ENCODE measurements around the gene SLC16A2.

SLC16A2 gene

DNA sequence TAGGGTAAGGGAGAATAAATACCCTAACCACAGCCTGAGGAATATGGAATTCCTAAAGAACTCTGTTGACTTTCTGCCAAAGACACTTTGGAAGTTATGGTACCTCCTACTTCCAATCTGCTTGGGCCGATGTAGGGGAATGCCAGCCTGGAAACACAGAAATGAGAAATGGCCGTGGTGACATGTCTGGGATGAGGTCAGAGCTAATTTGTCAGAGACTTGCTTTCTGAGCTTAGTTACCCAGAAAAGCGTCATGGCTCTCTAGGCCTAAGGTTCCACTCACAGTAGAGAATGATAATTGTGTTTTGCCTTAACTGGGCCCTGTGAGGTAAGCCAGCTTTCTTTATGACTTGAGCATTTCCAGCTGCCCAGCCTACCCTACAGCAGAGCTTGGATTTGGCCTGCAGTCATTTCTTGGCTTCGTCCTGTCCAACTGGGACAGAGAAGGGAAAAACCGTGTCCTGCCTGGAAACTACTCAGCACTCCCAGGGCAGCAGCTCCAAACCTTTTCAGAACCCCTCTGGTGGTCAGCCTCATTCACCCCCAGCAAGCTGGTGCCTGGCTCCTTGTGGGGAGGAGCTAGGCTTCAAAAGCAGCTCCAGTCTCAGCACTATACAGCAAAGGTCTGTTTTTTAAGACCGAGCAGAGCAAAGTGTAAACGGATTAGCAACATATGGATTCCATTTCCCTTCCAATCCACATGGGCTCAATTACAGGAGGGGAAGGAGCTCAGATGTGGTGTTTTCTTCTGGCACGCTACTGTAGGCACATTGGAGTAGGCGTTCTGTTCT, 100.9 kb downstream of the SLC16A2 start:
- Histone ChIP-seq H3K4me3 (ENCODE audit: extremely low read depth, insufficient read depth, low read length, poor library complexity, severe bottlenecking) (no peak overlapping the region), H3K9me3 (ENCODE audit: control insufficient read depth, low read length) (no peaks in the 10 kb centered on the region), H3K27ac (ENCODE audit: low read depth, low read length, severe bottlenecking) (no peak overlapping the region), H3K4me1 (ENCODE audit: control insufficient read depth, insufficient read depth, low read length, poor library complexity, severe bottlenecking) (no peaks in the 10 kb centered on the region), H3K36me3 (ENCODE audit: control insufficient read depth, insufficient read depth, low read length) (no peaks in the 10 kb centered on the region)
- 100% methylated on average over 2 of the region's 9 CpGs; no CpG with 5 or more reads in 1 of the 2 experiments for WGBS, 2 experiments (ENCODE audit: insufficient coverage in 2 of 2)

DNA sequence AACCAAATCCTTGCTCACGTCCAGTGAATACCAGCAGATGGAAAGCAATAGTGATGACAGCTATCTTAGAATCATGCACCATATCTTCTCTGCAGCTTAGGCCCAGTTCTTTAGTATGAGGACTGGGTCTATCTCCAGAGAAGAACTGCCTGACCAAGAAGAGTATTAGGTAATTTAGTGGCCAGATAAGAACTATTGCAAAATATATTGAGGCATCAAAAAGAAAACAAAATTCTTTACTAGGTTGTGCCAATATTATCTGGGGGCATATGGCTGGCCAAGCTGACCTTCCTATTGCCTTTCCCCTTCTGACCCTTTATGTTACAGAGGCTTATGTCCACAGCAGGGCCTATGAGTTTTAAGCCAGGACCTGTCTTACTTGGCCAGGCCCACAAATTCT, 101.9 kb downstream of the SLC16A2 start:
- Histone ChIP-seq H3K4me1 (ENCODE audit: control insufficient read depth, insufficient read depth, low read length, poor library complexity, severe bottlenecking) (no peaks in the 10 kb centered on the region), H3K27ac (ENCODE audit: low read depth, low read length, severe bottlenecking) (no peak overlapping the region), H3K4me3 (ENCODE audit: extremely low read depth, insufficient read depth, low read length, poor library complexity, severe bottlenecking) (no peak overlapping the region), H3K9me3 (ENCODE audit: control insufficient read depth, low read length) (no peaks in the 10 kb centered on the region), H3K36me3 (ENCODE audit: control insufficient read depth, insufficient read depth, low read length) (no peaks in the 10 kb centered on the region)
- no CpG with 5 or more reads among the region's 1 CpG for WGBS, 2 experiments (ENCODE audit: insufficient coverage in 2 of 2)

DNA sequence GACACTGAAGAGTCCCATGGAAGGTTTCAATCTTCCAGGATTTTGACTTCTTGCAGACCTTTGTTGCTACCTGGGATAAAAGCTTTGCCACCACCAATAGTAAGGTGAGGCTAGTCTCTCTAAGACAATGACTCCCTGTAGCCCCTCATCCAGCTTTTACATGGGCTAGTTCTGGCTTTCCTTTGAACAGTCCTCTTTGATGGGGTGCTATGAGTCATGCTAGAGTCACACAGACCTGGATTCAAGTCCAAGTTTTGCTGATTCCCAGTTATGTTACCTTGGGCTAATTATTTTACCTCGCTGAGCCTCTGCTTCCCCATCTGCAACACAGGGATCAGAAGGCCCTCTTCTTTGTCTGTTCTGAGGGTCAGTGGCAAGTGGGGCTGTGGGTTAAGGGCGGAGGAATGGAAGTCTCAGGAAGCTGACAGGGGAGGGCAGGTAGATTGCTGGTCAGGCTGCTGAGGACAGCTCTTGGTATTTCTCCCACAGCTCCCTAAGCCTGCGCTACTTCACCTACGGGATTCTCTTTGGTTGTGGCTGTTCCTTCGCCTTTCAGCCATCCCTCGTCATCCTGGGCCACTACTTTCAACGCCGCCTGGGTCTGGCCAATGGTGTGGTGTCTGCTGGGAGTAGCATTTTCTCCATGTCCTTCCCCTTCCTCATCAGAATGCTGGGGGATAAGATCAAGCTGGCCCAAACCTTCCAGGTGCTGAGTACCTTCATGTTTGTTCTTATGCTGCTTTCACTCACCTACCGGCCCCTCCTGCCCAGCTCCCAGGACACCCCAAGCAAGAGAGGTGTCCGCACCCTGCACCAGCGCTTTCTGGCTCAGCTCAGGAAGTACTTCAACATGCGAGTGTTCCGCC, 102.8 kb downstream of the SLC16A2 start:
- no peaks in the 10 kb centered on the region for H3K36me3 ChIP-seq (ENCODE audit: control insufficient read depth, insufficient read depth, low read length)
- 93% methylated on average over 3 to 5 of the region's 13 CpGs for WGBS, 2 experiments (ENCODE audit: insufficient coverage in 2 of 2)
- H3K27ac ChIP-seq (ENCODE audit: low read depth, low read length, severe bottlenecking) = no peak overlapping the region
- no peaks in the 10 kb centered on the region for H3K9me3 ChIP-seq (ENCODE audit: control insufficient read depth, low read length)
- H3K4me3 ChIP-seq (ENCODE audit: extremely low read depth, insufficient read depth, low read length, poor library complexity, severe bottlenecking) = no peak overlapping the region
- H3K4me1 ChIP-seq (ENCODE audit: control insufficient read depth, insufficient read depth, low read length, poor library complexity, severe bottlenecking) = no peaks in the 10 kb centered on the region

DNA sequence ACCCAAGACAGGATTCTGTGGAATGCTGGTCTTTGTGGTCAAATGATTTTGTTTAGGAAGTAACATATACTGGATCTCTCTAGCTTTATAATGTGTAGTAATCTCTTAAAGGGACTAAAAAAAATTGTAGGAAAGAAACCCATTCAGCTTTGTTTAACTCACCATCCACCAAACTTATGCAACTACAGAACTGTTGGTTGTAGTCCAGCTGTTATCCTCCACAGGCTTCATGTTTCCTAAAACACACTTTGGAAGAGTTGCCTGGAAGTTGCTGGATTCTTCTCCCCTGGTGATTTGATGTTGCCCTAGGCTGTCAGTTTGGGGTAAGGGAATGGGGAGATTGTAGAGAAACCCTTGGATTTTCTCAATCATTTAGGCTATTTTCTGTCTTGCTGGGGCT, 103.8 kb downstream of the SLC16A2 start:
- Histone ChIP-seq H3K9me3 (ENCODE audit: control insufficient read depth, low read length) (no peaks in the 10 kb centered on the region), H3K4me1 (ENCODE audit: control insufficient read depth, insufficient read depth, low read length, poor library complexity, severe bottlenecking) (no peaks in the 10 kb centered on the region), H3K4me3 (ENCODE audit: extremely low read depth, insufficient read depth, low read length, poor library complexity, severe bottlenecking) (no peak overlapping the region), H3K27ac (ENCODE audit: low read depth, low read length, severe bottlenecking) (no peak overlapping the region), H3K36me3 (ENCODE audit: control insufficient read depth, insufficient read depth, low read length) (no peaks in the 10 kb centered on the region)

DNA sequence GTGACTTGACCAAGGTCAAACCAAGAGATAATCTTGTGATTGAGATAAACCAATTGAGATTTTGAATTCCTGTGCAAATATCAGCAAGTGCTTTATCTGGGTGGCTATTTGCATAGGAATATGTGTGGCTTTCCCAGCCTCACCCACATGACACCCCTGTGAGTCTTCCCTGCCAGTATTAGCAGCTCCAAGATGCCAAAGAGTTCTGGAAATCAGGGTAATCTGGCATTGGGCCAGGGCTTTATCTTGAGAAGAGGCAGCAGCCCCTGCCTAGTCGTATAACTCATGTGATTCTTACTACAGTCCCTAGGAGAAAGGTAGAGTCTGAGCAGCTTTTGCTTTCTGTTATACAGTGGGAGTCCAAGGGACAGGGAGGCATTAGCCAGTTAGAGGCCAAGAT, 105.5 kb downstream of the SLC16A2 start:
- WGBS, 2 experiments (ENCODE audit: insufficient coverage in 2 of 2) = no CpG with 5 or more reads among the region's 1 CpG
- Histone ChIP-seq H3K9me3 (ENCODE audit: control insufficient read depth, low read length) (no peaks in the 10 kb centered on the region), H3K36me3 (ENCODE audit: control insufficient read depth, insufficient read depth, low read length) (no peaks in the 10 kb centered on the region)

DNA sequence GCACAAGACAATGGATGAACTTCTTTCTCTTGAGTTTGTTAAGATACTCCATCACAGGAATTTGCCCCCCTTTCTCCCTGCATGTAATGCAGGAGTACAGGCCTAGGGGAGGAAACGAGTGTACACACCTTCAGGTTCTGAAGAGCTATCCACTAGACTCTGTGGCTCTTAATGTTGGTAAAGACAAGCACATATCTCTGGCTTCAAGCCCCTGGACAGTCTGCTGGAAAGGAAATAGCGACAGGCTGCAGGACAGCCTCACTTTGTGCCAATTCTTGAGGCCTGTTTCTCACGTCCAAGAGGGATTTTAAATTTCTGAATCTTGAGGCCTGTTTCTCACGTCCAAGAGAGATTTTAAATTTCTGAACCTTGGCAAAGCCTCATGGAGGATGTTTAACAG, 106.1 kb downstream of the SLC16A2 start:
- no peaks in the 10 kb centered on the region for H3K36me3 ChIP-seq (ENCODE audit: control insufficient read depth, insufficient read depth, low read length)
- H3K4me3 ChIP-seq (ENCODE audit: extremely low read depth, insufficient read depth, low read length, poor library complexity, severe bottlenecking) = no peak overlapping the region
- H3K9me3 ChIP-seq (ENCODE audit: control insufficient read depth, low read length) = no peaks in the 10 kb centered on the region
- no peaks in the 10 kb centered on the region for H3K4me1 ChIP-seq (ENCODE audit: control insufficient read depth, insufficient read depth, low read length, poor library complexity, severe bottlenecking)
- H3K27ac ChIP-seq (ENCODE audit: low read depth, low read length, severe bottlenecking) = no peak overlapping the region
- 86 to 87% methylated on average over 1 to 2 of the region's 4 CpGs for WGBS, 2 experiments (ENCODE audit: insufficient coverage in 2 of 2)

More for the DNA sequence above, 105.5 kb downstream of the SLC16A2 start:
- H3K4me3 ChIP-seq (ENCODE audit: extremely low read depth, insufficient read depth, low read length, poor library complexity, severe bottlenecking) = no peak overlapping the region
- no peak overlapping the region for H3K27ac ChIP-seq (ENCODE audit: low read depth, low read length, severe bottlenecking)
- H3K4me1 ChIP-seq (ENCODE audit: control insufficient read depth, insufficient read depth, low read length, poor library complexity, severe bottlenecking) = no peaks in the 10 kb centered on the region

DNA sequence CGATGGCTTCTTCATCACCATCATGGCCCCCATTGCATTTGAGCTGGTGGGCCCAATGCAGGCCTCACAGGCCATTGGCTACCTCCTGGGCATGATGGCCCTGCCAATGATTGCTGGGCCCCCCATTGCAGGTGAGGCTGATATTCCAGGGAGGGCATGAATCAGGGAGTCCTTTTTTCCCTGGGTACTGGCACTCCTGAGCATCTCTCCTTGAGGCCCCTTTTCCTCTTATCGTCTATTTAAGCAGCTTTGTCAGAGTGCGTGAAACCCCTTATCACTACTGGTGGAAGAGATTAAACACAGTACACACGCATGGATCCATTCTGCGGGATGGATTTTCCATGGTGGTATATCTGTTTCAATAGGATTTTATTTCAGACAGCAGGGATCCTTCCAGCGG, 108.0 kb downstream of the SLC16A2 start:
- WGBS, 2 experiments (ENCODE audit: insufficient coverage in 2 of 2) = 95% methylated on average over 3 of the region's 6 CpGs; no CpG with 5 or more reads in 1 of the 2 experiments
- Histone ChIP-seq H3K4me3 (ENCODE audit: extremely low read depth, insufficient read depth, low read length, poor library complexity, severe bottlenecking) (no peak overlapping the region), H3K36me3 (ENCODE audit: control insufficient read depth, insufficient read depth, low read length) (no peaks in the 10 kb centered on the region), H3K4me1 (ENCODE audit: control insufficient read depth, insufficient read depth, low read length, poor library complexity, severe bottlenecking) (no peaks in the 10 kb centered on the region), H3K9me3 (ENCODE audit: control insufficient read depth, low read length) (no peaks in the 10 kb centered on the region), H3K27ac (ENCODE audit: low read depth, low read length, severe bottlenecking) (no peak overlapping the region)

DNA sequence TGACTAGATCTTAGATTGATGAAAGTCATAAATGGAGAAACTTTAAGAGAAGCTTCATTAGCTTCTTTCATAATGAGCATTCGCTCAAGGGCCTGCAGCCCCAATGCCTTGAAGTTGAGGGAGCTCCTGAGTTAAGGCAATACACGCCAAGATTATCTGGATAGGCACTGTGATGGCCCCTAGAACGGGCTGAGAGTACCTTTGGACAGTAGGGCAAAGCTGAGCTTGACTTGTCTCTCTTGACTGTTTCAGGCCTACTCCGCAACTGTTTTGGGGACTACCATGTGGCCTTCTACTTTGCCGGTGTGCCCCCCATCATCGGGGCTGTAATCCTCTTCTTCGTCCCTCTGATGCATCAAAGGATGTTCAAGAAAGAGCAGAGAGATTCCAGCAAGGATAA, 109.8 kb downstream of the SLC16A2 start:
- Histone ChIP-seq H3K4me1 (ENCODE audit: control insufficient read depth, insufficient read depth, low read length, poor library complexity, severe bottlenecking) (no peaks in the 10 kb centered on the region), H3K36me3 (ENCODE audit: control insufficient read depth, insufficient read depth, low read length) (no peaks in the 10 kb centered on the region), H3K27ac (ENCODE audit: low read depth, low read length, severe bottlenecking) (no peak overlapping the region), H3K9me3 (ENCODE audit: control insufficient read depth, low read length) (no peaks in the 10 kb centered on the region), H3K4me3 (ENCODE audit: extremely low read depth, insufficient read depth, low read length, poor library complexity, severe bottlenecking) (no peak overlapping the region)
- WGBS, 2 experiments (ENCODE audit: insufficient coverage in 2 of 2) = 94 to 100% methylated on average over 4 to 5 of the region's 7 CpGs

DNA sequence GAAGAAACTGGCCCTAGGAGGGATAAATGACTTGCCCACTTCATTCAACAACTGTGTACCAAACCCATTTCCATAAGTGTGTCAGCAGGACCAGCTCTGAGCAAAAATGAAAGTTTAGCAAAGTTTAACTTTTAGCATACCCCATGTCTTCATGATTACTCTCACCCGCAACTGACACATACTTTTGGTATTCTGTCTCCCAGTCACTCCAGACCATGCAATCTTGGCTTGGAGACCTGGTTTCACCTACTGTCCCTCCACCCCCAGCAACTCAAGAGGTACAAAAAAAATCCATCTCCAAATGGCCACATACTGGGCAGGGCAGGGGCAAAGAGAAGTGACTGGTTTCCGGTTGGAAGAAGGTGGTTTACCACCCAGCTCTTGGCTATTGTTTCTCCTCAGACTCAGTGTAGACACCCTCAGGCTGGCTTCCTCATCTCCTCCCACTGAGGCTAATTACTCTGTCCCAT, 113.3 kb downstream of the SLC16A2 start:
- no peaks in the 10 kb centered on the region for H3K9me3 ChIP-seq (ENCODE audit: control insufficient read depth, low read length)
- H3K27ac ChIP-seq (ENCODE audit: low read depth, low read length, severe bottlenecking) = no peak overlapping the region
- H3K4me3 ChIP-seq (ENCODE audit: extremely low read depth, insufficient read depth, low read length, poor library complexity, severe bottlenecking) = no peak overlapping the region
- no peaks in the 10 kb centered on the region for H3K4me1 ChIP-seq (ENCODE audit: control insufficient read depth, insufficient read depth, low read length, poor library complexity, severe bottlenecking)
- no CpG with 5 or more reads among the region's 2 CpGs for WGBS, 2 experiments (ENCODE audit: insufficient coverage in 2 of 2)
- H3K36me3 ChIP-seq (ENCODE audit: control insufficient read depth, insufficient read depth, low read length) = no peaks in the 10 kb centered on the region

DNA sequence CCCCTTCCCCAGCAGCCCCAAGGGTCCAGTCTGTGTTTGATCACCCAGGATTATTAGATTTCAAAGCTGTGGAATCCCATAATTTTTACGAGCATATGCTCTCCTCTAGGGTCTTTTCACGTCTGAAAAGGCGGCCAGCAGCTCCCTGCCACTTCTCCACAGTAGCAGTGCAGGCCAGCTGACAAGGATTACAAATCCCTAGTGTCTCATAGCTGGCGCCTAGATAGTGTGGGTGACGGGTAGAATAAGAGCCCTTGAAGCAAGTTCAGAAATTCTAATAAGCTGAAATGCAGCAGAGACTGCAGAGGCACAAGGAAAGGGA, 113.8 kb downstream of the SLC16A2 start:
- Histone ChIP-seq H3K4me3 (ENCODE audit: extremely low read depth, insufficient read depth, low read length, poor library complexity, severe bottlenecking) (no peak overlapping the region), H3K36me3 (ENCODE audit: control insufficient read depth, insufficient read depth, low read length) (no peaks in the 10 kb centered on the region), H3K9me3 (ENCODE audit: control insufficient read depth, low read length) (no peaks in the 10 kb centered on the region), H3K4me1 (ENCODE audit: control insufficient read depth, insufficient read depth, low read length, poor library complexity, severe bottlenecking) (no peaks in the 10 kb centered on the region), H3K27ac (ENCODE audit: low read depth, low read length, severe bottlenecking) (no peak overlapping the region)
- WGBS, 2 experiments (ENCODE audit: insufficient coverage in 2 of 2) = 67% methylated on average over 1 of the region's 5 CpGs; no CpG with 5 or more reads in 1 of the 2 experiments

All from mesodermal cell (in vitro differentiated cells).